ENCODE measurements around the gene ZBTB9. TPM values are rescaled to one million over a fixed set of nuclear protein-coding genes. Genes with fewer than 3 reads are reported as not detected.

ZBTB9 gene
- total and polyA plus RNA-seq, 8 donors = 5.8 to 13.6 (median 10.4) TPM

GRCh38 chr6:33418690-33419291 is 35.6 kb upstream of the ZBTB9 start:
- intact Hi-C loops (cut with DNase I) = loop anchor here in 1 of 2 donors (10.0 kb wide), 1 partner anchor 104 kb away; the partner anchor contains the start of genes TAPBP and ZBTB22
- DNase-seq = no peak
- peak overlapping the region; percentile 91 to 93 for H3K27ac ChIP-seq
- H3K4me1 ChIP-seq = peaks cover 13 to 40% of the 10 kb centered on the region in 2 donors
- H3K9me3 ChIP-seq = no peaks in the 10 kb centered on the region
- ATAC-seq = no peak
- TF ChIP-seq, protein P1, sequence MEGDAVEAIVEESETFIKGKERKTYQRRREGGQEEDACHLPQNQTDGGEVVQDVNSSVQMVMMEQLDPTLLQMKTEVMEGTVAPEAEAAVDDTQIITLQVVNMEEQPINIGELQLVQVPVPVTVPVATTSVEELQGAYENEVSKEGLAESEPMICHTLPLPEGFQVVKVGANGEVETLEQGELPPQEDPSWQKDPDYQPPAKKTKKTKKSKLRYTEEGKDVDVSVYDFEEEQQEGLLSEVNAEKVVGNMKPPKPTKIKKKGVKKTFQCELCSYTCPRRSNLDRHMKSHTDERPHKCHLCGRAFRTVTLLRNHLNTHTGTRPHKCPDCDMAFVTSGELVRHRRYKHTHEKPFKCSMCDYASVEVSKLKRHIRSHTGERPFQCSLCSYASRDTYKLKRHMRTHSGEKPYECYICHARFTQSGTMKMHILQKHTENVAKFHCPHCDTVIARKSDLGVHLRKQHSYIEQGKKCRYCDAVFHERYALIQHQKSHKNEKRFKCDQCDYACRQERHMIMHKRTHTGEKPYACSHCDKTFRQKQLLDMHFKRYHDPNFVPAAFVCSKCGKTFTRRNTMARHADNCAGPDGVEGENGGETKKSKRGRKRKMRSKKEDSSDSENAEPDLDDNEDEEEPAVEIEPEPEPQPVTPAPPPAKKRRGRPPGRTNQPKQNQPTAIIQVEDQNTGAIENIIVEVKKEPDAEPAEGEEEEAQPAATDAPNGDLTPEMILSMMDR (IDR thresholded peaks at IDR 0.05) = no peak
- peaks cover 0 to 24% of the 10 kb centered on the region in 2 donors for H3K36me3 ChIP-seq
- no peaks in the 10 kb centered on the region for H3K27me3 ChIP-seq
- H3K4me3 ChIP-seq = peak overlapping the region; percentile 16 to 77

DNA sequence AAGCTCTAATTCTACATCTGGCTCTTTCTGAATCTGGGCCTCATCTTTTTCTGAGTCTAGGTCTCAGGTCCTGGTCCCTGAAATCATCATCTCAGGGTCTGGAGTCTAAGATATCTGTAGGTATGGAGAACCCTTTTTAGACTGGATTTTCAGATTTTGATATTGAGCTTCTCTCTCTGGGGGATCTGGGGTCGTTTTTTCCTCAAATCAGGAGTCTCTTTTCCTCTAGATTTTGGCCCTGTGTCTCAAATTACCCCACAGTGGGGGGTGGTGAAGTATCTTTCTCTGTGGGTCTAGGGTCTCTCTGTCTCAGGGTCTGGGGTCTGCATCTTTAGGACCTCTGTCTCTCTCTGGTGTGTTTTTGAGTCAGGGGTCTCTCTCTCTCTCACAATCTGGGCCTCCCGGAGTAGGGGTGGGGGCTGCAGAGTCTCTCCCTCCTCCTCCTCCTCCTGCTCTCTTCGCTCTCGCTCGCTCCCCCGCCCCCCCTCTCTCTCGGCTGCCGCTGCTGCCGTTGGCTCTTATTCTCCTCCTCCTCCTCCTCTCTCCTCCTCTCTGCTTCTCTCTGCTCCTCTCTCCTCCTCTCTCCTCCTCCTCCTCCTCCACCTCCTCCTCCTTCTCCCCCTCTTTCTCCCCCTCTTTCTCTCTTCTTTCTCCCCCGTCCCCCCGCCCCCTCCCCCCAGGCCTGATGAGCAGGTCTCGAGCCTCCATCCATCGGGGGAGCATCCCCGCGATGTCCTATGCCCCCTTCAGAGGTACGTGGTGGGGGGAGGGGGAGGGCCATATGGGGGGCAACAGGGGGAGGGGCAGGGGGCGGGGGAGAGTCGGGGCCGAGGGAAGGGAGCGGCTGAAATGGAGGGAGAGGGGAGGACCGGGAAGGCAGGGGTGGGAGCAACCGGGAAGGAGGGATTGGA is 34.5 kb upstream of the ZBTB9 start, which contains the start of gene SYNGAP1:
TSS of gene SYNGAP1 (plus strand) at position 486 of the 911 bp plus-strand sequence. CDS start at position 686, 200 bp downstream.
- intact Hi-C loops (cut with DNase I) = loop anchor here in 1 of 2 donors (10.0 kb wide), 1 partner anchor 105 kb away; the partner anchor contains the start of genes TAPBP and ZBTB22
- Histone ChIP-seq H3K36me3 (peaks cover 0 to 13% of the 10 kb centered on the region in 2 donors), H3K4me3 (peak within 1 kb of the TSS in 1 of 2 donors; percentile 7), H3K4me1 (peaks cover 17 to 46% of the 10 kb centered on the region in 2 donors), H3K27ac (peak within 1 kb of the TSS in 1 of 2 donors; percentile 53), H3K27me3 (no peaks in the 10 kb centered on the region), H3K9me3 (no peaks in the 10 kb centered on the region)
- DNase-seq = peak in 2 of 4 donors; percentile 66 to 74
- TF ChIP-seq, protein P1 (IDR thresholded peaks at IDR 0.05) = no peak
- ATAC-seq = no peak

- H3K9me3 ChIP-seq = no peaks in the 10 kb centered on the region
- H3K4me1 ChIP-seq = peaks cover 19 to 42% of the 10 kb centered on the region in 2 donors
- ATAC-seq (no peak), DNase-seq (no peak)
- H3K27me3 ChIP-seq = no peaks in the 10 kb centered on the region
- intact Hi-C loops (cut with DNase I) = no loop called here
- TF ChIP-seq, protein P1 (IDR thresholded peaks at IDR 0.05) = no peak
- H3K27ac ChIP-seq = no peak overlapping the region
- H3K36me3 ChIP-seq = peaks cover 0 to 4% of the 10 kb centered on the region in 2 donors
- peak overlapping the region in 1 of 2 donors; percentile 7 for H3K4me3 ChIP-seq
These were observed 33.7 kb upstream of the ZBTB9 start for GRCh38 chr6:33420491-33421343.

DNA sequence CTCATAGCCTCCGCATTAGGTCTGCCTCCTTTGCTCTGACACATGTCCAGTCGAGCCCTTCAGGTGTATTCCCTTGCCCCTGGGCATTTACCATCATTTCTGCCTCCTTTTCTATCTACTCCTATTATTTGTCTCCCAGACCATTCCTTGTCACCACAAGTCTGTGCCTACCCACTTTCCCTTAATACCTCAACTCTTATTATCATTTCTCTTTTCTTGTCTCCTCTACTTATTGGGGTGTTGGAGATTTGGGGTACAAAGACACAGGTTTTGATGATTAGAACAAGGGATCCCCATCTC is 33.1 kb upstream of the ZBTB9 start:
- Histone ChIP-seq H3K4me1 (peaks cover 16 to 40% of the 10 kb centered on the region in 2 donors), H3K9me3 (no peaks in the 10 kb centered on the region), H3K4me3 (no peak overlapping the region), H3K27ac (no peak overlapping the region), H3K27me3 (no peaks in the 10 kb centered on the region), H3K36me3 (no peaks in the 10 kb centered on the region)
- intact Hi-C loops (cut with DNase I) = no loop called here
- DNase-seq (no peak), ATAC-seq (no peak)
- TF ChIP-seq, protein P1 (IDR thresholded peaks at IDR 0.05) = no peak
